Lower leg skin (tissue), 3 donors: ENCODE measurements around the gene EYA3.

Experiments used
- CTCF ChIP-seq, 3 donors: fragments of 450-650 bp; IDR thresholded peaks; one replicate each; pipeline ENCODE4 v1.5.1; 2016; ENCODE audit warnings: antibody characterized with exemption in 3 of 3, mild to moderate bottlenecking in 3 of 3, moderate library complexity in 2 of 3
- POLR2A ChIP-seq, 2 donors: fragments of 450-650 bp; IDR thresholded peaks; one replicate each; pipeline ENCODE4 v1.6.1; 2016 to 2017; ENCODE audit warnings: antibody characterized with exemption in 2 of 2, mild to moderate bottlenecking in 1 of 2, moderate library complexity in 1 of 2

GRCh38 chr1:27937524-27937836 lies 150.9 kb downstream of the EYA3 start:
- TF ChIP-seq CTCF (IDR thresholded peaks at IDR 0.05) = no peak
- no peak for TF ChIP-seq POLR2A (IDR thresholded peaks at IDR 0.05)
